ENCODE data around the gene OOSP3.

The OOSP3 gene

GRCh38 chr11:59939482-59939881 is 60.9 kb downstream of the OOSP3 start:
- DNase-seq (ENCODE audit: low spot score) = no peak
- Mint-ChIP-seq H3K36me3 (ENCODE audit: low read depth) (no peaks in the 10 kb centered on the region), H3K27ac (no peak overlapping the region), H3K27me3 (ENCODE audit: low read depth) (no peaks in the 10 kb centered on the region), H3K4me1 (ENCODE audit: low read depth) (no peaks in the 10 kb centered on the region), H3K9me3 (no peaks in the 10 kb centered on the region), H3K4me3 (no peak overlapping the region)

GRCh38 chr11:59941091-59941490 is 62.5 kb downstream of the OOSP3 start:
- Mint-ChIP-seq H3K4me1 (ENCODE audit: low read depth) (no peaks in the 10 kb centered on the region), H3K27me3 (ENCODE audit: low read depth) (no peaks in the 10 kb centered on the region), H3K36me3 (ENCODE audit: low read depth) (no peaks in the 10 kb centered on the region), H3K9me3 (no peaks in the 10 kb centered on the region), H3K4me3 (no peak overlapping the region), H3K27ac (no peak overlapping the region)
- no peak for DNase-seq (ENCODE audit: low spot score)

- H3K4me1 Mint-ChIP-seq (ENCODE audit: low read depth) = no peaks in the 10 kb centered on the region
- H3K9me3 Mint-ChIP-seq = no peaks in the 10 kb centered on the region
- H3K27ac Mint-ChIP-seq = no peak overlapping the region
- H3K4me3 Mint-ChIP-seq = no peak overlapping the region
- peaks cover 2% of the 10 kb centered on the region for H3K27me3 Mint-ChIP-seq (ENCODE audit: low read depth)
- DNase-seq (ENCODE audit: low spot score) = no peak
- no peaks in the 10 kb centered on the region for H3K36me3 Mint-ChIP-seq (ENCODE audit: low read depth)
Measured at GRCh38 chr11:59943997-59944714, 65.6 kb downstream of the OOSP3 start.

GRCh38 chr11:59944720-59945119 is 66.1 kb downstream of the OOSP3 start:
- H3K9me3 Mint-ChIP-seq = no peaks in the 10 kb centered on the region
- no peak overlapping the region for H3K27ac Mint-ChIP-seq
- H3K36me3 Mint-ChIP-seq (ENCODE audit: low read depth) = no peaks in the 10 kb centered on the region
- peaks cover 2% of the 10 kb centered on the region for H3K27me3 Mint-ChIP-seq (ENCODE audit: low read depth)
- no peak for DNase-seq (ENCODE audit: low spot score)
- no peak overlapping the region for H3K4me3 Mint-ChIP-seq
- no peaks in the 10 kb centered on the region for H3K4me1 Mint-ChIP-seq (ENCODE audit: low read depth)
